GM12891 (cell line): ENCODE data around the gene UPP2.

Experiments used
- PAX5 ChIP-seq: IDR thresholded peaks from 2 replicates; pipeline ENCODE4 v1.6.1; 2011; ENCODE audit warnings: low read length, moderate library complexity, mild to moderate bottlenecking; ENCODE audit not compliant: insufficient read depth, severe bottlenecking
- POLR2A ChIP-seq: IDR thresholded peaks from 2 replicates; pipeline ENCODE4 v1.6.1; 2011; ENCODE audit warnings: low read depth, low read length, control low read depth
- POLR2AphosphoS5 ChIP-seq: IDR thresholded peaks from 2 replicates; pipeline ENCODE4 v1.6.1; 2011; ENCODE audit warnings: low read depth, low read length, control low read depth
- POU2F2 ChIP-seq: IDR thresholded peaks from 2 replicates; pipeline ENCODE4 v1.6.1; 2011; ENCODE audit warnings: low read depth, mild to moderate bottlenecking, control low read depth, low read length, moderate library complexity
- SPI1 ChIP-seq: IDR thresholded peaks from 2 replicates; pipeline ENCODE4 v1.6.1; 2011; ENCODE audit warnings: low read depth, low read length, control low read depth
- TAF1 ChIP-seq: IDR thresholded peaks from 2 replicates; pipeline ENCODE4 v1.6.1; 2011; ENCODE audit warnings: low read depth, low read length, control low read depth

- TF ChIP-seq POLR2AphosphoS5: no peak
- TF ChIP-seq POLR2A: no peak
- TF ChIP-seq SPI1: no peak
- no peak for TF ChIP-seq TAF1
- no peak for TF ChIP-seq PAX5
- TF ChIP-seq POU2F2: no peak
Observed at GRCh38 chr2:158060160-158060834, 41.4 kb upstream of the UPP2 start.
